HG02885 (cell line): ENCODE measurements around the gene BET1.

Source experiments
- ATAC-seq: cut with Tn5 transposase; IDR thresholded peaks from one replicate; pipeline ENCODE4 v1.9.1; 2021; ENCODE audit warnings: mild to moderate bottlenecking; ENCODE audit not compliant: unreplicated experiment, poor library complexity

The BET1 gene

GRCh38 chr7:93964262-93964661, 39.9 kb downstream of the BET1 start:
- ATAC-seq: no peak

- ATAC-seq: no peak
Observed at GRCh38 chr7:93960986-93961385, 43.2 kb downstream of the BET1 start.

DNA sequence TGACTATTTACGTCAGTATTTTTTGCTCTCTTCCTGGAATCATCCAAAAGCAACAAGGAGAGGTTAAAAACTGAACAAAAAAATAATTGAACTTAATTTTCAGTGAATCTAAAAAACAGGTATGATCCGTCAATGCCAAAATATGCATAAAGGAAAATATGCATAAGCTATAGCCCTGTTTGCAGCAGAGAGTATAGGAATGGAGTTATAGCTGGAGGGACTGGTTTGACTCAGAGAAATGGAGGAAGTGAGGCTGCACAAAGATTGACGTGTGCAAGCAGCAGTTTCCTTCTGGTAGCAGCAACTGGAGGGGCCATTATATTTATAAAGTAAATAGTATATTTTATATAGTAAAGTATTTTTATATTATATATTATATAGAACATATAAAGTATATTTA, 45.5 kb downstream of the BET1 start:
- peak; percentile 33 for ATAC-seq

- no peak for ATAC-seq
Observed at GRCh38 chr7:93958216-93958615, 45.9 kb downstream of the BET1 start.

DNA sequence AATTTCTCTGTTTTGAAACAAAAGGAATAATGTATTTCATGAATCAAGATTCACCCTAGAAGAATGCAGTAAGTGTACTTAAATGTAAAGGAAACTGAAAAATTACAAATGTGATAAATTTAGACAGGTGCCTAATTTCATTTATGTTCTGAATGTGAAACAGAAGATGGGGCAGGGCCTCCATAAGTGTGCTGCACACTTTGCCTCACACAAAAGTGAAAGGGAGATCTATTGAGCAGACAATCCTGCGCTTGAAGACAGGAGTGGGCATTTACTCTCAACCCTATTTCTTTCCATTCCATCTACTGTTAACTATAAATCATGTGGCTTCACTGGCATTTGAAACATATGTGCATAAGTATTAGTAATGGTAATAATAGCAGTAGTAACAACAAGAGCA, 46.4 kb downstream of the BET1 start:
- peak; percentile 53 for ATAC-seq

- ATAC-seq: peak; percentile 85
Observed at GRCh38 chr7:93955304-93955703, 48.9 kb downstream of the BET1 start.

- no peak for ATAC-seq
Observed at GRCh38 chr7:93949423-93949822, 54.7 kb downstream of the BET1 start.

- no peak for ATAC-seq
Observed at GRCh38 chr7:93948873-93949272, 55.3 kb downstream of the BET1 start.

DNA sequence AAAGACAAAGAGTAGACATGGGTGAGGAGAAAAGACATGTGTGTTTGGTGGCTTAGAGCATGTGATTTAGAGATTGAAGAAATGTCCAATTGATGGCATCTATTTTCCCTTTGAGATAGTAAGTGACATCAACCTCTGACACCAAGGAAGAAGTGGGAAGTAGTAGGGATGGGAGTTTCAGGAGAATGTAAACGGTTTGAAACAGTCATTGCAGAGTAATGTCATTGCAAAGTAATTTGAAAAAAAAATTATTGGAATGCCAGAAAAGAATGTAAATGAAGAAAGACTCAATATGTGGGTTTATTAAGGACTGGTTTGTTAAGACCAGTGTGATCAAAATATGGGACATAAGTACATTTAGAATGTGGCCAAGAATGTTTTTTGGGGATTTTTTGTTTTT, 56.0 kb downstream of the BET1 start:
- no peak for ATAC-seq

- no peak for ATAC-seq
Observed at GRCh38 chr7:93945756-93946535, 58.2 kb downstream of the BET1 start.

- ATAC-seq: no peak
Observed at GRCh38 chr7:93945083-93945482, 59.1 kb downstream of the BET1 start.

- ATAC-seq: no peak
Observed at GRCh38 chr7:93944673-93945072, 59.5 kb downstream of the BET1 start.

- ATAC-seq: no peak
Observed at GRCh38 chr7:93943816-93944540, 60.2 kb downstream of the BET1 start.
